ENCODE data around the gene ANKRD53. TPM values are rescaled to one million over a fixed set of nuclear protein-coding genes. Genes with fewer than 3 reads are reported as not detected.

ANKRD53 gene
- total and polyA plus RNA-seq, 2 donors (not counting 3 experiments of a cell fraction or from before 2014, with no cell fraction given), result 1.3 to 1.4 TPM

DNA sequence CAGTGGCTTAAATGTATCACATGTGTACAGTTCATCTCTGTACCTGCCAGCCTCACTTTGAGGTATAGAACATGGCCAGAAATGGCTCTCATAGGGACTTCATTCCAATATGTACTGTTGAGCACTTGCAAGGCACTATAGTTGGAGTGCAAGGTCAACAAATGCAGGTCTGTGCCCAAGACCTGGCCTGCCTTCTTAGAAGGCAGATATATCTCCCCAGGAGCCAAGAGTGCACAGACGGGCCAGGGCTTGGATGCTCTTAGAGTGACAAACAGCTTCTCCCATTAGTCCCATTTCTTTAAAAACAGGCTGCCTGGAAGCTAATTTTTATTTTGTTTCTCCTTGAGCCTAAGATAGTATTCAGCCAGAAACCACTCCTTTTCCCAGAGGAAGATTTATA lies 9.0 kb downstream of the ANKRD53 start:
- intact Hi-C loops (cut with micrococcal nuclease) (no loop called here), dilution Hi-C loops (cut with MboI; ENCODE audit: extremely low pct_ligation_motif_present, low sequenced_read_pairs) (no loop called here)

More for the DNA sequence above, 9.0 kb downstream of the ANKRD53 start:
- H3K36me3 ChIP-seq (ENCODE audit: control insufficient read depth in 2 of 2, extremely low read depth in 1 of 2, insufficient read depth in 2 of 2, low read length in 2 of 2), result peaks cover 4 to 28% of the 10 kb centered on the region in 2 experiments
- BruUV-seq (replicated peaks), result no TSS peak
- no peak overlapping the region for H3K27ac ChIP-seq (ENCODE audit: insufficient read depth, low read depth, low read length)
- H3K4me1 ChIP-seq (ENCODE audit: control insufficient read depth, extremely low read depth, insufficient read depth, low read length), result no peaks in the 10 kb centered on the region
- no peak overlapping the region for H3K4me3 ChIP-seq (replicated peaks in 1 of 3; ENCODE audit: insufficient read depth in 1 of 3, low read depth in 1 of 3, low read length in 3 of 3)
- H3K4me2 ChIP-seq (ENCODE audit: insufficient read depth, low read length), result no peak overlapping the region
- H4K20me1 ChIP-seq (replicated peaks; ENCODE audit: control insufficient read depth, extremely low read depth, insufficient read depth, low read length), result no peaks in the 10 kb centered on the region
- H3K9me3 ChIP-seq (replicated peaks; ENCODE audit: control insufficient read depth, insufficient read depth, low read length), result no peaks in the 10 kb centered on the region
- no peak overlapping the region for H2AFZ ChIP-seq (ENCODE audit: low read depth, low read length)
- ChIA-PET POLR2A (no interaction called here), CTCF (interaction anchor here (1.7 kb wide), 1 partner anchor 14 kb away, joined by 5 read pairs; no protein-coding TSS in a partner anchor)
- no peak overlapping the region for H3K9ac ChIP-seq (replicated peaks; ENCODE audit: extremely low read depth, insufficient read depth, low read length)
- DNase-seq (ENCODE audit: low read depth, low spot score), result no peak
- TF ChIP-seq, protein P1, sequence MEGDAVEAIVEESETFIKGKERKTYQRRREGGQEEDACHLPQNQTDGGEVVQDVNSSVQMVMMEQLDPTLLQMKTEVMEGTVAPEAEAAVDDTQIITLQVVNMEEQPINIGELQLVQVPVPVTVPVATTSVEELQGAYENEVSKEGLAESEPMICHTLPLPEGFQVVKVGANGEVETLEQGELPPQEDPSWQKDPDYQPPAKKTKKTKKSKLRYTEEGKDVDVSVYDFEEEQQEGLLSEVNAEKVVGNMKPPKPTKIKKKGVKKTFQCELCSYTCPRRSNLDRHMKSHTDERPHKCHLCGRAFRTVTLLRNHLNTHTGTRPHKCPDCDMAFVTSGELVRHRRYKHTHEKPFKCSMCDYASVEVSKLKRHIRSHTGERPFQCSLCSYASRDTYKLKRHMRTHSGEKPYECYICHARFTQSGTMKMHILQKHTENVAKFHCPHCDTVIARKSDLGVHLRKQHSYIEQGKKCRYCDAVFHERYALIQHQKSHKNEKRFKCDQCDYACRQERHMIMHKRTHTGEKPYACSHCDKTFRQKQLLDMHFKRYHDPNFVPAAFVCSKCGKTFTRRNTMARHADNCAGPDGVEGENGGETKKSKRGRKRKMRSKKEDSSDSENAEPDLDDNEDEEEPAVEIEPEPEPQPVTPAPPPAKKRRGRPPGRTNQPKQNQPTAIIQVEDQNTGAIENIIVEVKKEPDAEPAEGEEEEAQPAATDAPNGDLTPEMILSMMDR (IDR thresholded peaks at IDR 0.05; ENCODE audit: extremely low read depth in 1 of 2, insufficient read depth in 1 of 2, low read depth in 1 of 2, low read length in 2 of 2), result no peak
- TF ChIP-seq POLR2AphosphoS5 (IDR thresholded peaks at IDR 0.05; ENCODE audit: insufficient read depth, low read depth, low read length) (no peak), FOS (IDR thresholded peaks at IDR 0.05; ENCODE audit: borderline replicate concordance, insufficient read depth, low read length) (no peak), POLR2A (IDR thresholded peaks at IDR 0.05; ENCODE audit: low read depth, low read length) (no peak), EZH2 (IDR thresholded peaks at IDR 0.05; ENCODE audit: borderline replicate concordance, low read depth, low read length, severe bottlenecking) (no peak), MYC (IDR thresholded peaks at IDR 0.05; ENCODE audit: low read depth, low read length) (no peak), JUN (IDR thresholded peaks at IDR 0.05; ENCODE audit: borderline replicate concordance, insufficient read depth, insufficient read length, low read depth) (no peak), GATA2 (IDR thresholded peaks at IDR 0.05; ENCODE audit: insufficient read depth, insufficient read length, low read depth, low read length) (no peak)
- TF ChIP-seq, protein P2, sequence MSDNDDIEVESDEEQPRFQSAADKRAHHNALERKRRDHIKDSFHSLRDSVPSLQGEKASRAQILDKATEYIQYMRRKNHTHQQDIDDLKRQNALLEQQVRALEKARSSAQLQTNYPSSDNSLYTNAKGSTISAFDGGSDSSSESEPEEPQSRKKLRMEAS (IDR thresholded peaks at IDR 0.05; ENCODE audit: insufficient read depth, insufficient read length), result no peak
- no peak for FAIRE-seq
- no peaks in the 10 kb centered on the region for H3K79me2 ChIP-seq (ENCODE audit: control insufficient read depth, insufficient read depth, low read length)
- H3K27me3 ChIP-seq (ENCODE audit: control insufficient read depth in 2 of 2, insufficient read depth in 2 of 2, low read length in 2 of 2), result no peaks in the 10 kb centered on the region
- H3K9me1 ChIP-seq (replicated peaks; ENCODE audit: control insufficient read depth, extremely low read depth, insufficient read depth, low read length), result no peaks in the 10 kb centered on the region

Measured in endothelial cell of umbilical vein (primary cell).